ENCODE measurements around the gene NKX1-1.

NKX1-1 gene

DNA sequence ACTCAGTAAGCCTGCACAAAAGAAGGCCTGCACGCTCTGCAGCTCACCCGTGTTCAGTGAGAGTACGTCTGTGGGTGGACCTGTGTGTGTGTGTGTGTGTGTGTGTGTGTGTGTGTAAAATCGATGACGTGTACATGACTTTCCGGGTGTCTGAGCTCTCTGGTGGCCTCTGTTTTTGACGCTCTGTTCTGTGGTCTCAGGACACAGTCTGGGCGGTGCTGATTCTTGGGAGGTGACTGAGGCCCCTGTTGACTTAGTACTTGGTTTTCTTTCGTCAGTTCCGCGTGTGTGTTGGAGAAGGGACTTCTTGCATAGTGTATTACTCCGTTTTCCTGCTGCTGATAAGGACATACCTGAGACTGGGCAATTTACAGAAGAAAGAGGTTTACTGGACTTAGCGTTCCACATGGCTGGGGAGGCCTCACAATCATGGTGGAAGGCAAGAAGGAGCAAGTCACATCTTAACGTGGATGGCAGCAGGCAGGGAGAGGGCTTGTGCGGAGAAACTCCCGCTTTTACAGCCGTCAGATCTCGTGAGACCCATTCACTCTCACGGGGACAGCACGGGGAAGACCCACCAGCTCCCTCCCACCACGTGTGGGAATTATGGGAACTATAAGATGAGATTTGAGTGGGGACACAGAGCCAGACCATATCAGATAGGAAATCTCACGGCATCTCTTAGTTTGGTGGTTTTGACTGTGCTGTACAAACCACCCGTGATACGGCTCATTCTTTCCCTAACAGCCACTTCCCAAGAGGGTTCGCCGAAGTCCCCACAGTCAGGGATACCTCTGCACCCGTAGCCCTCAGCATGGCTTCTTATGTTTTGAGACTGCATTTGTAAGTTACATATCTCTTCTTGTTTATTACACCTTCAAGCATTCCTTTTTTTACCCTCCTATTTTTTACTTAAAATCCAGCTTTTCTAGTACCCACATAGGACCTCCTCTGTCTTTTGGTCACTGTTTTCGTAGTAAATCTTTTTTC is 34.8 kb downstream of the NKX1-1 start:
- no peak overlapping the region for H3K4me3 ChIP-seq (ENCODE audit: low read length)
- DNase-seq (ENCODE audit: low read depth): no peak
- TF ChIP-seq, protein P1, sequence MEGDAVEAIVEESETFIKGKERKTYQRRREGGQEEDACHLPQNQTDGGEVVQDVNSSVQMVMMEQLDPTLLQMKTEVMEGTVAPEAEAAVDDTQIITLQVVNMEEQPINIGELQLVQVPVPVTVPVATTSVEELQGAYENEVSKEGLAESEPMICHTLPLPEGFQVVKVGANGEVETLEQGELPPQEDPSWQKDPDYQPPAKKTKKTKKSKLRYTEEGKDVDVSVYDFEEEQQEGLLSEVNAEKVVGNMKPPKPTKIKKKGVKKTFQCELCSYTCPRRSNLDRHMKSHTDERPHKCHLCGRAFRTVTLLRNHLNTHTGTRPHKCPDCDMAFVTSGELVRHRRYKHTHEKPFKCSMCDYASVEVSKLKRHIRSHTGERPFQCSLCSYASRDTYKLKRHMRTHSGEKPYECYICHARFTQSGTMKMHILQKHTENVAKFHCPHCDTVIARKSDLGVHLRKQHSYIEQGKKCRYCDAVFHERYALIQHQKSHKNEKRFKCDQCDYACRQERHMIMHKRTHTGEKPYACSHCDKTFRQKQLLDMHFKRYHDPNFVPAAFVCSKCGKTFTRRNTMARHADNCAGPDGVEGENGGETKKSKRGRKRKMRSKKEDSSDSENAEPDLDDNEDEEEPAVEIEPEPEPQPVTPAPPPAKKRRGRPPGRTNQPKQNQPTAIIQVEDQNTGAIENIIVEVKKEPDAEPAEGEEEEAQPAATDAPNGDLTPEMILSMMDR (conservative IDR thresholded peaks at IDR 0.05; ENCODE audit: low read length): no peak

DNA sequence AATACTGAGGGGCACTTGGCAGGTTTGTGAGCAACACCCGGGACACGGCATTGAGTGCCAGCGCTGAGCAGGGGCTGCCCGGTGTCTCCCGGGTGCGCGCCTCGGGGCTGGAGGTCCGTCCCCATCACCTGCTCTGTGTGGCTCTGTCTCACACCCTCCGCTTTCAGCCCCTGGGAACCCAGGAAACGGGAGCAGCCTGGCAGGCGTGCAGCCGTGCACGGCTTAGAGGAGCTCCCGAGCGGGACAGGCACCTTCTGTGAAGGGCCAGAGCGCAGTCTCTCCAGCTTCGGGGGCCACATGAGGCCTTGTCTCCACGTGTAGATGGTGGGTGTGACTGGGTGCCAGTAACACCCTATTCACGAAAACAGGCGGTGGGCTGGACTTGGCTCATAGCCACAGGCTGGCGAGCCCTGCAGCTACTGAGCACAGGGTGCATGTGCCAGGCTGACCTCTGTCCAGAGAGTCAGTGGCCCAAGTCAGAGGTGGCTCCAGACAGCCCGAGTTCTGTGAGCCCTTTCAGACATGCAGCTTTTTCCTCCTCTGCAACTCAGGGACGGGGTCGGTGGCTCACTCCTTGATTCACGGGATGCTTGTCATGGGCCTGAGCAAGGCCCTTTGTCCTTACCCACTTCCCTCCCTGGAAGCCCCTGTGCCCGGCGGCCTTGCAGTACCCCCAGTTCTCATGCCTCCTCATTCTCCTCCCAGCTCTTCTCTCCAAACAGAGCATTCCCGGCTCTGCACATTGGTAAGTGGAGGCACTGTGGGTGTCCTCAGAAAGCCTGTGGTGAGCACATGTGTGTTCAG is 35.7 kb downstream of the NKX1-1 start:
- TF ChIP-seq, protein P1 (conservative IDR thresholded peaks at IDR 0.05; ENCODE audit: low read length): no peak
- no peak overlapping the region for H3K4me3 ChIP-seq (ENCODE audit: low read length)
- no peak for DNase-seq (ENCODE audit: low read depth)

DNA sequence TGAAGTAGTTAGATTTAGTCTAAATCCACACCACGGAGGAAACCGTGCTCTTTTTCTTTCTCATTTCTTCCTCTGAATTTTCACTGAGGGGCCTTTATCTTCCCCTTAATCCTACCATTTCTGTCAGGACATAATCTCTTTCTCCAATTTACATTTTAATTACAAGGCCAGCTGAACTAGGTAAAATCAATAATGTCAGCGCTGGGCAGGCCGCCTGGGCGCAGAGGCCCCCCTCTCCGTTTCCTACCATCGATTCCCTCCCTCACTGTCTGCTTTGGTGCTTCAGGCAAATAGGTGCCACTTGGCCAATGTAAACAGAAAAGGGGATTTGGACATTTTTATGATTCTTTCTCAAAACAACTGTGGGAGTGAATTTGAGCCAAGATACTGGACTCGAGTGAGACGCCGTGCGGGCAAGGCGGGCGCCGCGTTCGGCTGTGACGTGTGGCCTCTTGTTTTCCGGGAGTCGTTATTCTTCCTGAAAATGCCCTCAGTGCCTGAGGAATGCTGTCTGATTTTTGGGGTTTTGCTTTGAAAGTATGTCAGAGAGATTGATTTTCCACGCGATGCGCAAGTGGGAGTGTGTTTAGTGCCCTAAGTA is 36.7 kb downstream of the NKX1-1 start:
- no peak overlapping the region for H3K4me3 ChIP-seq (ENCODE audit: low read length)
- DNase-seq (ENCODE audit: low read depth): no peak
- TF ChIP-seq, protein P1 (conservative IDR thresholded peaks at IDR 0.05; ENCODE audit: low read length): no peak

DNA sequence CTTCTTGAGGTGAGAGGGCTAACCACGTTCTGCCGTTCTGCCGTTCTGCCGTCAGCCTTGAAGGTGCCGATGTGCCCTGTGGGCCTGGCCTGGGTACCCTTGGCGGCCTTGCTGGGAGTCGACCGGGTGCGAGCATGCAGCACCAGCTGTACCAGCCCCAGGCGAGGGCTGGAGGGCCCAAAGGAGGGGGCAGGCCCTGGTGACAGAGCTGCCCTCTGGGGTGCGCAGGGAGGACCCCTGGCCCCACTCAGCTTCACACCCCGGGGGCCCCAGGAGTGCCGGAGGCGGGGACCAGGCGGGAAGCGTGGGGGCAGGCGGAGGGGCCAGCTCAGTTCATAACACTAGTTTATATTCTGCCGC is 37.2 kb downstream of the NKX1-1 start:
- TF ChIP-seq, protein P1 (conservative IDR thresholded peaks at IDR 0.05; ENCODE audit: low read length): no peak
- DNase-seq (ENCODE audit: low read depth): no peak
- H3K4me3 ChIP-seq (ENCODE audit: low read length): no peak overlapping the region

DNA sequence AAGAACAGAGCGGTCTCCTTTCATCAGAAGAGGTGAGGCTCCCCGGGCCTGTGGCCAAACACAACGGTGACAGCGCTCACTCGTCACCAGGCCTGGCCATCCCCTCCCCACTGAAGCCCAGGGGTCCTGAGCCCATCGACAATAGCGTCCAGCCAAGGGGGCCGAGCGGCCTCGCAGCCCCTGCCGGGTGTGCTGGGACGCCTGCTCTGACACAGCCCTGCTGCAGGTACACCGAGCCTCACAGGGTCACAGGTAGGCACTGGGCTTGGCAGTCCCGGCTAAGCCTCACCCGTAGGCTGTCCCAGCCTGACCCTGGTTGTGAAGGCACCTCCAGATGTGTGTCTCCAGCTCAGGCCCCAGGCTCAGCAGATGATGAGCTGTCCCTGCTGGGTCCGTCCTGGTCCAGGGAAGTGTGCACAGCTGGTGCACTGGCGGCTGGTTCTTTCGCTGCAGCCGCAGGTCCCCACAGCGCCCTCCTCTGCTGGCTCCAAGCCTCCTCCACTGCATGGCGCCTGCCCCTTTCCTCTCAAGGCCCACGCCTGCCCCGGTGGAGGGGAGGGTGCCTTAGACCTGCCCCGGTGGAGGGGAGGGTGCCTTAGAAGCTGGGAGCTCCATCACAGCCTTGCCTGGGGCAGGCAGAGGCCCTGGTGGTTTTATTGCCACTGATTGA is 37.7 kb downstream of the NKX1-1 start:
- H3K4me3 ChIP-seq (ENCODE audit: low read length): no peak overlapping the region
- no peak for DNase-seq (ENCODE audit: low read depth)
- TF ChIP-seq, protein P1 (conservative IDR thresholded peaks at IDR 0.05; ENCODE audit: low read length): no peak

DNA sequence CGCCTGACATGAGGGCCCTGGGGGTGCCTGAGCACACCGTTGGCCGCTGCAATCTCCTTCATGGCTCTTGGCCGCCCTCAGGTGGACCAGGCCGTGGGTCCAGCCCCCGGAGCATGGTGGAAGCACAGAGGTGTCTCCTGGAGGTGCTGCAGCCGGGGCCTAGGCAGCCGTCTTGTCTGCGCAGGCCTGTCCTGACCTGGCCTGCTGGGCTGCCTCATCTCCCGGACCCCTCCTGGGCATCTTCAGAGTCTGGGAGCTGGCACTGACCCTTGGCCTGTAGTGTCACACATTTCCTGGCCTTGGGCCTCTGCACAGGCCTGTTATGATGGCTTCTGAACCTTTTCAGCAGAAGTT is 38.3 kb downstream of the NKX1-1 start:
- no peak overlapping the region for H3K4me3 ChIP-seq (ENCODE audit: low read length)
- DNase-seq (ENCODE audit: low read depth): no peak
- TF ChIP-seq, protein P1 (conservative IDR thresholded peaks at IDR 0.05; ENCODE audit: low read length): no peak

All from AG10803 (cell line).